CD4-positive, alpha-beta memory T cell (primary cell): Measurements from ENCODE around the gene CARD14. TPM values are rescaled to one million over a fixed set of nuclear protein-coding genes. Genes with fewer than 3 reads are reported as not detected.

ENCODE experiments used
- CTCF ChIA-PET: fragments of 350-600 bp; sonication (Branson Sonifier 250); formaldehyde crosslinking; loops from one replicate; lab custom pipeline; 2021; ENCODE audit warnings: inconsistent platforms; ENCODE audit not compliant: partially characterized antibody; lab: Charles Lee
- POLR2A ChIA-PET: fragments of 350-600 bp; sonication (Branson Sonifier 250); formaldehyde crosslinking; loops from one replicate; lab custom pipeline; 2021; ENCODE audit not compliant: partially characterized antibody; lab: Charles Lee
- DNase-seq, 5 donors: peaks; one replicate each; pipeline versions ENCODE4 v3.0.0 to v3.0.0-alpha.2; 2020 to 2022; ENCODE audit warnings: mixed read lengths in 1 of 5
- H3K27ac ChIP-seq: one replicate; pipeline ENCODE4 v1.7.0; 2013; ENCODE audit warnings: low read depth, low read length
- H3K27me3 ChIP-seq: 2 replicates; pipeline ENCODE4 v1.7.0; 2013; ENCODE audit warnings: mild to moderate bottlenecking, low read length, moderate library complexity; ENCODE audit not compliant: insufficient read depth
- H3K36me3 ChIP-seq: 2 replicates; pipeline ENCODE4 v1.7.0; 2013; ENCODE audit warnings: mild to moderate bottlenecking, low read length, moderate library complexity; ENCODE audit not compliant: insufficient read depth
- H3K4me1 ChIP-seq: 2 replicates; pipeline ENCODE4 v1.7.0; 2013; ENCODE audit warnings: mild to moderate bottlenecking, low read length, moderate library complexity; ENCODE audit not compliant: insufficient read depth
- H3K4me3 ChIP-seq, 2 donors: one replicate each; pipeline ENCODE4 v1.7.0; 2013; ENCODE audit warnings: low read length in 2 of 2, mild to moderate bottlenecking in 1 of 2
- H3K9me3 ChIP-seq, 2 donors: one replicate each; pipeline ENCODE4 v1.7.0; 2013; ENCODE audit warnings: low read length in 2 of 2, control low read depth in 1 of 2; ENCODE audit not compliant: control insufficient read depth in 1 of 2
- H3K27ac Mint-ChIP-seq, 7 donors: one replicate each; pipeline ENCODE4 v1.8.0; 2020 to 2021; ENCODE audit warnings: mixed read lengths in 7 of 7, mild to moderate bottlenecking in 6 of 7, inconsistent platforms in 3 of 7, moderate library complexity in 3 of 7
- H3K27me3 Mint-ChIP-seq, 2 donors: one replicate each; pipeline ENCODE4 v1.8.0; 2020 to 2021; ENCODE audit warnings: mixed read lengths in 2 of 2
- H3K36me3 Mint-ChIP-seq, 2 donors: one replicate each; pipeline ENCODE4 v1.8.0; 2020 to 2021; ENCODE audit warnings: mixed read lengths in 2 of 2, inconsistent platforms in 1 of 2, mild to moderate bottlenecking in 1 of 2
- H3K4me1 Mint-ChIP-seq, 4 donors: one replicate each; pipeline ENCODE4 v1.8.0; 2020 to 2021; ENCODE audit warnings: mixed read lengths in 4 of 4, mild to moderate bottlenecking in 1 of 4
- H3K4me3 Mint-ChIP-seq, 8 donors: one replicate each; pipeline ENCODE4 v1.8.0; 2020 to 2021; ENCODE audit warnings: mixed read lengths in 8 of 8, mild to moderate bottlenecking in 7 of 8, moderate library complexity in 6 of 8, inconsistent platforms in 3 of 8
- H3K9me3 Mint-ChIP-seq, 8 donors: one replicate each; pipeline ENCODE4 v1.8.0; 2020 to 2021; ENCODE audit warnings: mixed read lengths in 8 of 8, mild to moderate bottlenecking in 5 of 8, inconsistent platforms in 3 of 8, moderate library complexity in 1 of 8
- intact Hi-C: fragments of 100-400 bp; cut with micrococcal nuclease; formaldehyde crosslinking; loops from one replicate; pipeline ENCODE4 v1.15.1; 2023
- polyA plus RNA-seq, 2 donors: library from polyadenylated mRNA; unstranded; fragments of 300-500 nt; fragmentation: Illumina TruSeq; gene quantifications; one replicate each; pipeline ENCODE4 v1.2.3, GENCODE V29; 2021
- total RNA-seq, 2 experiments: library from RNA; stranded (reverse); gene quantifications; one replicate each; pipeline ENCODE4 v1.2.3, GENCODE V29; 2021

CARD14 gene
- total and polyA plus RNA-seq, 4 experiments from 2014 or later: 0.07 to 0.09 TPM; not detected in 2

DNA sequence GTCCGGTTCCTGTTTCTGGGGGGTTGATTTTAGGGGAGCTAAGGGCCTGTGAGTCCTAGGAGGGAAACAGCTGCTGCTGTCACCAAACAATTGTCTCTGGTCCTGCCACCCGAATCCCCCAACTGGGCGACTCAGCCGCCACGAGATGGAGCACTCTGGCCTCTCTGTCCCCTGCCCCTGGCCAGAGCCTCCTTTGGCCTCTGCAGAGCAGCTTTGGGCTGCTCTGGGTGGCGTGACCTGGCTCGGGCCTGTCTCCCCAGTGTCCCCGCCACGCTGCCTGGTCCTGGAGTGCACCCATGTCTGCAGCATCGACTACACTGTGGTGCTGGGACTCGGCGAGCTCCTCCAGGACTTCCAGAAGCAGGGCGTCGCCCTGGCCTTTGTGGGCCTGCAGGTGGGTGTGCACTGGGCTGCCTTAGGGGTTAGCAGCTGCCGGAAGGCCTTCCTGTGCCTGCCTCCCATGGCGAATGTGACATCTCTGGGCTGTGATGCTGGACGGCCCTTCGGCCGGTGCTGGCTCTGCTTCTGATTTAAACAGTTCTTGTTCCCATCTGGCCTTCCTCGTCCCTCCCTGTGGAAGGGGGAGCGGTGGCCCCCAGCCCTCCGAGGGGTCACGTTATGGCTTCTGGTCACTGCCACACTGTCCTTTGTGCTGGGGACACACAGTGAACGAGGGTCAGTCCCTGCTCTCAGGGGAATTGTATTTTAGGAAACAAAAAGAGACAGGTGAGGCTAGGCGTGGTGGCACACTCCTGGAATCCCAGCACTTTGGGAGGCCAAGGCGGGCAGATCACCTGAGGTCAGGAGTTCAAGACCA lies 79.3 kb downstream of the CARD14 start:
- no peak for DNase-seq
- Histone ChIP-seq H3K36me3 (no peaks in the 10 kb centered on the region), H3K4me3 (no peak overlapping the region), H3K4me1 (peaks cover 10% of the 10 kb centered on the region), H3K27ac (no peak overlapping the region), H3K27me3 (no peaks in the 10 kb centered on the region), H3K9me3 (no peaks in the 10 kb centered on the region)
- H3K27ac Mint-ChIP-seq: peak overlapping the region in 1 of 7 donors; percentile 35
- no peaks in the 10 kb centered on the region for H3K27me3 Mint-ChIP-seq
- H3K4me3 Mint-ChIP-seq: no peak overlapping the region
- H3K36me3 Mint-ChIP-seq: peaks cover 3 to 15% of the 10 kb centered on the region in 2 donors
- ChIA-PET CTCF (no interaction called here), POLR2A (no interaction called here)
- no peaks in the 10 kb centered on the region for H3K9me3 Mint-ChIP-seq
- intact Hi-C loops: no loop called here
- H3K4me1 Mint-ChIP-seq: peaks cover 4 to 21% (median 9%) of the 10 kb centered on the region in 4 donors

DNA sequence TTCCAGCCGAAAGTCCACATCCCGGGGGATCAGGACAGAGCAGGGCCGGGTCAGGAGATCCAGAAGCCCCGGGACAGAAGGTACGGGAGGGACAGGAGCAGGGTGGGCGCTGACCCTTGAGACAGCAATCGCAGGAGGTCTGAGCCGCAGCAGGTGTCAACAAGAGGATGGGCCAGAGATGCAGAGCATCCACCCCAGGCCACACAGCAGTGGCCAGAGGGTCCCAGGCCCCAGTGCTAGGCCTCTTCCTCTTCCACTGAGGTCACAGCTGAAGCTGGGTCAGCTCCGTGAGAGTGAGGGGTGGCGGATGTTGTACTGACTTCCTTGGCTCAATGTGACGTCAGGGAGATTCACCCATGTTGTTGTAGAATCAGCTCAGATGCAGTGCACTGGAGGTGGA lies 82.1 kb downstream of the CARD14 start:
- Mint-ChIP-seq H3K4me1 (peaks cover 15 to 38% (median 23%) of the 10 kb centered on the region in 4 donors), H3K9me3 (no peaks in the 10 kb centered on the region), H3K36me3 (peaks cover 0 to 6% of the 10 kb centered on the region in 2 donors), H3K27ac (peak overlapping the region in 6 of 7 donors; percentile 19 to 94 (median 62)), H3K27me3 (no peaks in the 10 kb centered on the region), H3K4me3 (no peak overlapping the region)
- ChIA-PET CTCF (interaction anchor here (1.7 to 7.8 kb wide), 4 partner anchors 14 to 56 kb away, joined by 5 to 90 read pairs (median 18); no protein-coding TSS in a partner anchor), POLR2A (interaction anchor here (0.7 to 6.7 kb wide), 5 partner anchors 12 to 151 kb away, joined by 3 to 47 read pairs (median 6); partner anchors contain the start of gene GAA)
- H3K27me3 ChIP-seq: no peaks in the 10 kb centered on the region
- intact Hi-C loops: loop anchor here (2.0 kb wide), 1 partner anchor 105 kb away; the partner anchor contains the start of gene EIF4A3
- no peaks in the 10 kb centered on the region for H3K36me3 ChIP-seq
- no peak overlapping the region for H3K27ac ChIP-seq
- DNase-seq: no peak
- H3K4me1 ChIP-seq: peaks cover 25% of the 10 kb centered on the region
- no peak overlapping the region for H3K4me3 ChIP-seq
- no peaks in the 10 kb centered on the region for H3K9me3 ChIP-seq

DNA sequence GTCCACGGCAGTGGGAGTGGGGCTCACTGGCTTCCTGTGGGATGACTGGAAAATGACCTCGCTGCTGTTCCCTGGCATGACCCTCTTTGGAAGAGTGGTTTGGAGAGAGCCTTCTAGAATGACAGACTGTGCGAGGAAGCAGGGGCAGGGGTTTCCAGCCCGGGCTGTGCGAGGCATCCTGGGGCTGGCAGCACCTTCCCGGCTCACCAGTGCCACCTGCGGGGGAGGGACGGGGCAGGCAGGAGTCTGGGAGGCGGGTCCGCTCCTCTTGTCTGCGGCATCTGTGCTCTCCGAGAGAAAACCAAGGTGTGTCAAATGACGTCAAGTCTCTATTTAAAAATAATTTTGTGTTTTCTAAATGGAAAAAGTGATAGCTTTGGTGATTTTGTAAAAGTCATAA lies 83.0 kb downstream of the CARD14 start:
- peaks cover 29% of the 10 kb centered on the region for H3K4me1 ChIP-seq
- Mint-ChIP-seq H3K27ac (peak overlapping the region in 6 of 7 donors; percentile 70 to 94 (median 73)), H3K27me3 (no peaks in the 10 kb centered on the region), H3K9me3 (no peaks in the 10 kb centered on the region), H3K36me3 (peaks cover 0 to 6% of the 10 kb centered on the region in 2 donors), H3K4me3 (no peak overlapping the region), H3K4me1 (peaks cover 15 to 41% (median 27%) of the 10 kb centered on the region in 4 donors)
- no peaks in the 10 kb centered on the region for H3K27me3 ChIP-seq
- DNase-seq: peak; percentile 83 to 94 (median 85)
- ChIA-PET CTCF (interaction anchor here (0.6 to 7.8 kb wide), 11 partner anchors 13 to 151 kb away, joined by 3 to 90 read pairs (median 5); partner anchors contain the start of gene GAA), POLR2A (interaction anchor here (1.0 to 6.7 kb wide), 5 partner anchors 11 to 105 kb away, joined by 3 to 47 read pairs (median 6); no protein-coding TSS in a partner anchor)
- H3K36me3 ChIP-seq: no peaks in the 10 kb centered on the region
- H3K27ac ChIP-seq: no peak overlapping the region
- intact Hi-C loops: loop anchor here (1.0 to 2.0 kb wide), 5 partner anchors 8 to 152 kb away; partner anchors contain the start of genes EIF4A3 and GAA
- no peak overlapping the region for H3K4me3 ChIP-seq
- no peaks in the 10 kb centered on the region for H3K9me3 ChIP-seq

- CTCF ChIA-PET: interaction anchor here (0.6 to 7.8 kb wide), 12 partner anchors 12 to 152 kb away, joined by 3 to 90 read pairs (median 5); partner anchors contain the start of gene GAA
- Histone ChIP-seq H3K36me3 (no peaks in the 10 kb centered on the region), H3K9me3 (no peaks in the 10 kb centered on the region), H3K4me3 (no peak overlapping the region), H3K27me3 (no peaks in the 10 kb centered on the region), H3K4me1 (peaks cover 35% of the 10 kb centered on the region), H3K27ac (peak overlapping the region; percentile 4)
- no peak for DNase-seq
- Mint-ChIP-seq H3K27me3 (no peaks in the 10 kb centered on the region), H3K36me3 (peaks cover 0 to 7% of the 10 kb centered on the region in 2 donors), H3K4me1 (peaks cover 22 to 50% (median 36%) of the 10 kb centered on the region in 4 donors), H3K27ac (peak overlapping the region; percentile 68 to 94 (median 86)), H3K9me3 (no peaks in the 10 kb centered on the region), H3K4me3 (peak overlapping the region in 2 of 8 donors; percentile 5 to 10)
- POLR2A ChIA-PET: interaction anchor here (1.0 to 6.7 kb wide), 5 partner anchors 8 to 106 kb away, joined by 3 to 47 read pairs (median 3); no protein-coding TSS in a partner anchor
- intact Hi-C loops: loop anchor here (1.0 to 2.0 kb wide), 5 partner anchors 7 to 153 kb away; partner anchors contain the start of genes EIF4A3 and GAA
These were observed 84.0 kb downstream of the CARD14 start for GRCh38 chr17:80253631-80254395.

DNA sequence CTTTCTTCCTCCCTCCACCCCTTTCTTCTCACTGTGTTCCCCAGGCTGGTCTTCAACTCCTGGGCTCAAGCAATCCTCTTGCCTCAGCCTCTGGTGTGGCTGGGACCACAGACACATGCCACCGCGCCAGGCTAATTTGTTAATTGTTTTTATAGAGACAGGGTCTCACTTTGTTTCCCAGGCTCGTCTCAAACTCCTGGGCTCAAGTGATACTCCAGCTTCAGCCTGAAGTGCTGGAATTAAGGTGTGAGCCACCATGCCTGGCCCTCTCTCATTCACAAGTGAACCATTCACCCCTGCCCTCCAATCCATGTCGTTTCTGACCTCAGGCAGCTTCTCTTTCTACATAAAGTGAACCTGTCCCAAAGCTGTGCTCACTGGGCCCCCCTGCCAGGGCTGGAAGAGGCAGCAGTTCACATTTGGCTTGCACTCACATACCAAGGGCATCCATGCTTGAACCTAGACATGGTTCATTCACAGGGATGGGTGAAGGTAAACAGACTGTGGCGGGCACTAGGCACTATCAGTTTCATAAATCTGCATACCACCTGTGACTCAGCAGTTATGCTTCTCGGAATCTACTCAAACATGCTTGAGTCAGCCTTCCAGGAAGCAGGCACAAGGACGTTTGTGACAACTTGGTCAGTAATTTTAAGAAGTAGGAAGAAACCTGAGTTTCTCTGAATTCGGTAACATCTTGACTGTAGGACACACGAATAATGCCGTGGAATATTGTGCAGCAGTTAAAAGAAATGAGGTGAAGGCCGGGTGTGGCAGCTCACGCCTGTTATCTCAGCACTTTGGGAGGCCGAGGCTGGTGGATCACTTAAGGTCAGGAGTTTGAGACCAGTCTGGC lies 84.8 kb downstream of the CARD14 start:
- intact Hi-C loops: no loop called here
- peaks cover 0 to 11% of the 10 kb centered on the region in 2 donors for H3K36me3 Mint-ChIP-seq
- DNase-seq: peak; percentile 52 to 79 (median 58)
- POLR2A ChIA-PET: interaction anchor here (0.7 to 6.7 kb wide), 6 partner anchors 9 to 59 kb away, joined by 3 to 47 read pairs (median 4); no protein-coding TSS in a partner anchor
- CTCF ChIA-PET: interaction anchor here (0.6 to 7.8 kb wide), 5 partner anchors 11 to 59 kb away, joined by 3 to 90 read pairs (median 7); no protein-coding TSS in a partner anchor
- Histone ChIP-seq H3K27ac (peak overlapping the region; percentile 29), H3K36me3 (no peaks in the 10 kb centered on the region), H3K4me3 (no peak overlapping the region), H3K4me1 (peaks cover 43% of the 10 kb centered on the region), H3K9me3 (no peaks in the 10 kb centered on the region), H3K27me3 (no peaks in the 10 kb centered on the region)
- no peaks in the 10 kb centered on the region for H3K9me3 Mint-ChIP-seq
- peak overlapping the region; percentile 6 to 79 (median 51) for H3K4me3 Mint-ChIP-seq
- no peaks in the 10 kb centered on the region for H3K27me3 Mint-ChIP-seq
- H3K4me1 Mint-ChIP-seq: peaks cover 27 to 58% (median 41%) of the 10 kb centered on the region in 4 donors
- H3K27ac Mint-ChIP-seq: peak overlapping the region; percentile 86 to 94 (median 90)

GRCh38 chr17:80256034-80256350 lies 86.2 kb downstream of the CARD14 start:
- CTCF ChIA-PET: interaction anchor here (7.8 kb wide), 1 partner anchor 60 kb away, joined by 90 read pairs; no protein-coding TSS in a partner anchor

More at GRCh38 chr17:80256034-80256350, 86.2 kb downstream of the CARD14 start:
- Mint-ChIP-seq H3K4me1 (peaks cover 29 to 61% (median 44%) of the 10 kb centered on the region in 4 donors), H3K9me3 (peaks cover 0 to 2% (median 0%) of the 10 kb centered on the region in 8 donors), H3K27me3 (no peaks in the 10 kb centered on the region), H3K36me3 (peaks cover 0 to 13% of the 10 kb centered on the region in 2 donors), H3K4me3 (no peak overlapping the region), H3K27ac (peak overlapping the region in 4 of 7 donors; percentile 17 to 94 (median 62))
- Histone ChIP-seq H3K27me3 (no peaks in the 10 kb centered on the region), H3K4me3 (no peak overlapping the region), H3K36me3 (no peaks in the 10 kb centered on the region), H3K9me3 (no peaks in the 10 kb centered on the region), H3K4me1 (peaks cover 49% of the 10 kb centered on the region), H3K27ac (no peak overlapping the region)
- POLR2A ChIA-PET: interaction anchor here (1.3 to 6.7 kb wide), 2 partner anchors 8 to 61 kb away, joined by 4 to 47 read pairs; no protein-coding TSS in a partner anchor
- intact Hi-C loops: no loop called here
- no peak for DNase-seq
